ENCODE measurements around the gene SP2. TPM values are rescaled to one million over a fixed set of nuclear protein-coding genes. Genes with fewer than 3 reads are reported as not detected.

SP2 gene
- total and polyA plus RNA-seq, 11 donors: 4.1 to 21.2 (median 16.0) TPM

DNA sequence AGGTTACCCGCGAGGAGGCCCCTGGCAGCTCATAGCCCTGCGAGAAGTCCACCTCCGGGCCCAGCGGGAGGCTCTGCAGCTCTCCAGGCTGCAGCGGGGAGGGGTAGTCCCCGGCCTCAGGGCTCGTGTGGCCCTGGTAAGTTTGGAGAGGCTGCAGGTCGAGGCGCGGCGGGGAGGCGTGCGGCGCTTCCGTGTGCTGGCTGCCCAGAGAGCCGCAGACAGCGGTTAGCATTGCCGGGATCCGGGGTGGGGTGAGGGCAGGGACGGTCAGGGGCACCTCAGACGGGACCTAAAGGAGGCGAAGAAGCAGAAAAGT is 47.9 kb upstream of the SP2 start:
- no peak overlapping the region for H3K4me3 ChIP-seq
- no peaks in the 10 kb centered on the region for H3K9me3 ChIP-seq
- no peak for ATAC-seq
- DNase-seq: peak in 1 of 5 donors; percentile 7
- no peak overlapping the region for H3K27ac ChIP-seq
- WGBS, 4 donors: 51 to 59% (median 54%) methylated on average over 15 to 23 of the region's 23 CpGs
- TF ChIP-seq, protein P1, sequence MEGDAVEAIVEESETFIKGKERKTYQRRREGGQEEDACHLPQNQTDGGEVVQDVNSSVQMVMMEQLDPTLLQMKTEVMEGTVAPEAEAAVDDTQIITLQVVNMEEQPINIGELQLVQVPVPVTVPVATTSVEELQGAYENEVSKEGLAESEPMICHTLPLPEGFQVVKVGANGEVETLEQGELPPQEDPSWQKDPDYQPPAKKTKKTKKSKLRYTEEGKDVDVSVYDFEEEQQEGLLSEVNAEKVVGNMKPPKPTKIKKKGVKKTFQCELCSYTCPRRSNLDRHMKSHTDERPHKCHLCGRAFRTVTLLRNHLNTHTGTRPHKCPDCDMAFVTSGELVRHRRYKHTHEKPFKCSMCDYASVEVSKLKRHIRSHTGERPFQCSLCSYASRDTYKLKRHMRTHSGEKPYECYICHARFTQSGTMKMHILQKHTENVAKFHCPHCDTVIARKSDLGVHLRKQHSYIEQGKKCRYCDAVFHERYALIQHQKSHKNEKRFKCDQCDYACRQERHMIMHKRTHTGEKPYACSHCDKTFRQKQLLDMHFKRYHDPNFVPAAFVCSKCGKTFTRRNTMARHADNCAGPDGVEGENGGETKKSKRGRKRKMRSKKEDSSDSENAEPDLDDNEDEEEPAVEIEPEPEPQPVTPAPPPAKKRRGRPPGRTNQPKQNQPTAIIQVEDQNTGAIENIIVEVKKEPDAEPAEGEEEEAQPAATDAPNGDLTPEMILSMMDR (IDR thresholded peaks at IDR 0.05): no peak
- no peak for TF ChIP-seq POLR2A (IDR thresholded peaks at IDR 0.05)
- H3K4me1 ChIP-seq: peaks cover 4 to 32% (median 12%) of the 10 kb centered on the region in 12 donors
- peaks cover 29 to 90% (median 57%) of the 10 kb centered on the region in 9 donors for H3K27me3 ChIP-seq
- H3K36me3 ChIP-seq: no peaks in the 10 kb centered on the region
- intact Hi-C loops (cut with DNase I): loop anchor here in 4 of 10 donors (5.0 to 10.0 kb wide), 4 partner anchors 97 to 169 kb away; partner anchors contain the start of genes PNPO (in 2 of the 4) and CDK5RAP3 (in 1 of the 4)

- H3K4me1 ChIP-seq: peaks cover 4 to 32% (median 12%) of the 10 kb centered on the region in 12 donors
- TF ChIP-seq, protein P1 (IDR thresholded peaks at IDR 0.05): no peak
- TF ChIP-seq POLR2A (IDR thresholded peaks at IDR 0.05): no peak
- intact Hi-C loops (cut with DNase I): loop anchor here in 1 of 10 donors (2.0 kb wide), 1 partner anchor 32 kb away; no protein-coding TSS in a partner anchor
- no peaks in the 10 kb centered on the region for H3K9me3 ChIP-seq
- WGBS, 4 donors: 31 to 51% (median 48%) methylated on average over 9 of the region's 9 CpGs
- H3K36me3 ChIP-seq: no peaks in the 10 kb centered on the region
- DNase-seq: no peak
- ATAC-seq: peak in 1 of 4 donors; percentile 9
- no peak overlapping the region for H3K27ac ChIP-seq
- peaks cover 30 to 99% (median 74%) of the 10 kb centered on the region in 9 donors for H3K27me3 ChIP-seq
- peak overlapping the region in 8 of 12 donors; percentile 31 to 55 (median 50) for H3K4me3 ChIP-seq
Observed at GRCh38 chr17:47850373-47850691, 45.7 kb upstream of the SP2 start.

DNA sequence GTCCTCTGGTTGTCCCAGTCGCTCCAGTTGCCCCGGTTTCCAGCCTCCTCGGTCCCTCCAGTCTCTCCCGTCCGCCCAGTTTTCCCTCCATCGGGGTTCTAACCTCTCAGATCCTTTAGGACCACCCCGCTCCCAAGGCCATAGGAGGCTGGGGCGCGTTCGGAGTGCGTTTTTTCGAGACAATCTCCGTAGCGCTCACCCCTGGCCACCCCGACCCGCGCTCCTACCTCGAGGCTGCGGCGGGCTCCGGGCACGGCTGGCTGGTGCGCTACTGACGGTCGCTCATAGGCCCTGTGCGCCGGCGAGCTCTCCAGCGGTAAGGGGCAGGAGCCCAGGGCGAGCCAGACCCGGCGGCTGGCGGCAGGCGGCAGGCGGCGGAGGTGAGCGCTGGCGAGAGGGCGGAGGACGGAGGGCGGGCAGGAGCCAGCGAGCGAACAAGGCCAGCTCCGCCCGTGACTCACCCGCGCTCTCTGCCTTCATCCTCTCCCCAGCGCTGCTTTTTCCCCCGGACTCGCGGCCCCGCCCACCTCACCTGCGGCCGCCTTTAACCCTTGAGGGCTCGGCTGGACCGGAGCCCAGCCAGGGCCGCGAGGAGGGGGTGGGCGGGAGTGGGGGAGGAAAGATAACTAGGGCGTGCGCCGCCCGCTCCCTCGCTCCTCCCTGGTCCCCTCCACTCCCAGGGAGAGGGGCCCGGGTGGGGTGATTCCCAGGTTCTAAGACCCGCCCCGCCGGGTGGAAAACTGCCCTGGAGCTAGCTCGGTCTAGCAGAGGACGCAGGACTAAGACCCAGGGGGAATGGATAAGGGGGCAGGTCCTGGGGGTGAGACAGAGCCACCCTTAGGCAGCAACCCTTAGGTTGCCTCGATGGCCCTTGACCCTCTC is 45.1 kb upstream of the SP2 start, which contains the start of gene SP6:
SP6 (minus strand) TSS at position 472 of the 882 bp plus-strand sequence. CDS start 2,734 bp downstream, outside the sequence.
- peak in 1 of 2 donors; percentile 36 for TF ChIP-seq POLR2A (IDR thresholded peaks at IDR 0.05)
- TF ChIP-seq, protein P1 (IDR thresholded peaks at IDR 0.05): peak in 7 of 12 donors; percentile 12 to 49 (median 31)
- intact Hi-C loops (cut with DNase I): loop anchor here in 1 of 10 donors (2.0 kb wide), 1 partner anchor 32 kb away; no protein-coding TSS in a partner anchor
- 3 to 6% (median 6%) methylated on average over 50 to 71 of the region's 71 CpGs for WGBS, 4 donors
- no peaks in the 10 kb centered on the region for H3K36me3 ChIP-seq
- DNase-seq (peak in 4 of 5 donors; percentile 40 to 65 (median 50)), ATAC-seq (peak; percentile 33 to 91 (median 86))
- H3K27me3 ChIP-seq: peaks cover 30 to 99% (median 79%) of the 10 kb centered on the region in 9 donors
- H3K27ac ChIP-seq: no peak within 1 kb of the TSS
- H3K4me1 ChIP-seq: peaks cover 4 to 32% (median 12%) of the 10 kb centered on the region in 12 donors
- peak within 1 kb of the TSS in 11 of 12 donors; percentile 31 to 55 (median 47) for H3K4me3 ChIP-seq
- no peaks in the 10 kb centered on the region for H3K9me3 ChIP-seq

GRCh38 chr17:47851764-47852112 is 44.3 kb upstream of the SP2 start:
- Histone ChIP-seq H3K27ac (no peak overlapping the region), H3K9me3 (no peaks in the 10 kb centered on the region), H3K4me1 (peaks cover 4 to 31% (median 12%) of the 10 kb centered on the region in 12 donors), H3K36me3 (no peaks in the 10 kb centered on the region), H3K27me3 (peaks cover 31 to 92% (median 83%) of the 10 kb centered on the region in 9 donors), H3K4me3 (no peak overlapping the region)
- ATAC-seq (no peak), DNase-seq (peak in 1 of 5 donors; percentile 13)
- TF ChIP-seq, protein P1 (IDR thresholded peaks at IDR 0.05): no peak
- no peak for TF ChIP-seq POLR2A (IDR thresholded peaks at IDR 0.05)
- WGBS, 4 donors: 36 to 55% (median 45%) methylated on average over 11 of the region's 11 CpGs
- intact Hi-C loops (cut with DNase I): loop anchor here in 1 of 10 donors (2.0 kb wide), 1 partner anchor 31 kb away; no protein-coding TSS in a partner anchor
